ENCODE measurements around the gene ARHGEF4.

The ARHGEF4 gene

DNA sequence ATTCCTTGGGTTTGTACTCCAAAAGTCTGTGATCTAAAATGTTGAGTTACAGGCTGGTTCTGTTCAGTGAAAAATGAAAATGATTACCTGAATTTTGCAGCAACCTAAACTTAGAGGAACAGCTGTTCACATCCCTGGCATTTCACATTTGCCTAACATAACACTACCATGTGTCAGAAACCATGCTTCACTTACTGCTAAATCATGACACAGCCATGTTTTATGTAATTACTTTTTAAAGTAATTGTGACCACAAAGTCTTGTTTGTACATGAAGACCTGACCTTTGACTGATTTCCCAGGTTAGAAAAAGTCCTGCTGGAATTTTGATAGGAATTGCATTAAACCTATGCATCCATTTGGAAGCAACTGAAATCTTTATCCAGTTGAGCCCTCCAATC, 177.4 kb downstream of the ARHGEF4 start:
- DNase-seq (ENCODE audit: low read depth in 2 of 2), result no peak

DNA sequence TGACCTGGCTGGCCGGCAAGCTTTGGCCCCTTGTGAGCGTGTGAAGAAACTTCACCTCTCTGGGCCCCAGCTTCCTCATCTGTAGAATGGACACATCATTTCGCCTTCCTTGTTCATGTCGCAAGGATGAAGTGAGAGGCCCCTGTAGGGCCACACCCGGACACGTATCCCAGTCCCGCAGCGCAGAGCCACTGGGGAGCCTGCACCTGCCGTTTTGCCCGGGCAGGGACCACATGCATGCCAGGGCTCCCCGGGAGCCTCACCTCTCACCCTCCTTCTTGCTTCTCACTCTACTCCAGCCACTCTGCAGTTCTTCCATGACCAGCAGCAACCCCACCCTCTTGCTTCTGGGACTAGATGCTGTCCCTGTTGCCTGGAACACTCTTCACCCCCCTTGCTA, 179.1 kb downstream of the ARHGEF4 start:
- DNase-seq (ENCODE audit: low read depth in 2 of 2), result no peak

DNA sequence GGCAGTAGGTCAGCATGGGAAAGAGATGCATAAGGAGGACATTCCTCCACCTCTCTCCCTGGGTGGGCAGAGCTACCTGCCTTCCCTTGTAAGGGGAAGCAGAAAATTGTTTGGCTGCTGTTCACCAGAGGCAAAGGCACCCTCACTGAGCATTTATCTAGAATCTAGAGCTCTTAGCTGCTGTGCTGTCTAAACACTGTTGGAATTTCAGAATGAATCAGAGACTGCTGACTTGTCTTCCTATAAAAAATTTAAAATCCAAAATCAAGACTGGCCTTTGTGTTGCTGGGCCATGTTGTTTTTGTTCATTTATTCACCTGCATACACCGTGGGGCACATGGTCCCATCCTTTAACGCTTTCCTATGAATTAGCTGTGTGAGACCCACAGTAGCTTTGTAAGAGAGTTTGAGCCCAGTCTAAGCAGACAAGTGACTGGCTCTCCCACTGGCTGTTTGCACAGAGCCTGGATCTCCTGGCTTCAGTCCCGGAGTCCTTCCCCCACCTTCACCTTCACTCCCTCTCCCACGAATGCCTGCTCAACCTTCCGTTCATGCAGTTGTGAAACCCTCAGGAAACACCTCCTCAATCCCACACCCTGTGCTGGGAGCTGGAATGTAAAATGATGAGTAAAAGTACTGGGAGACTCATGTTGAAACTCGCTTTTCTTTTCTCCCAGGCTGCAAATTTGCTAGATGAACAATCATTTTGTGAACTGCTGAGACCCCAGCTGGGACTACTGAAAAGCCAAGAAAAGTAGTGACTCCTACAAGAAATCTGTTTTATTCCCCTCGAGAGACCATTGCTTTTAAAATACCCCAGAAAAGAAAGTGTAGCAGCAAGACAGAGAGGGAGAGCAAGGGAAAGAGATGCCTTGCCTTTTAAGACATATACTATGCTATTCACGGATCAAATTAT, 180.4 kb downstream of the ARHGEF4 start:
- DNase-seq (ENCODE audit: low read depth in 2 of 2), result no peak

DNA sequence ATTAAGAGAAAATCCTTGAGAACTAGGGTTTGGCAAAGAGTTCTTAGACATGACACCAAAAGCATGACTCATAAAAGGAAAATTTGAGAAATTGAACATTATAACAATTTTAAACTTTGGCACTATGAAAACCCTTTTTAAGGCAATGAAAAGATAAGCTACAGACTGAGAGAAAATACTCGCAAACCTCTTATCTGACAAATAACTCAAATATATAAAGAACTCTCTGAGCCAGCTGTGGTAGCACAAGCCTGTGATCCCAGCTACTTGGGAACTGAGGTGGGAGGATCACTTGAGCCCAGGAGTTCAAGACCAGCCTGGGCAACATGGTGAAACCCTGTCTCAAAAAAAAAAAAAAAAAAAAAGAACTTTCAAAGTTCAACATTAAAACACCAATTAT, 186.0 kb downstream of the ARHGEF4 start:
- no peak for DNase-seq (ENCODE audit: low read depth in 2 of 2)

DNA sequence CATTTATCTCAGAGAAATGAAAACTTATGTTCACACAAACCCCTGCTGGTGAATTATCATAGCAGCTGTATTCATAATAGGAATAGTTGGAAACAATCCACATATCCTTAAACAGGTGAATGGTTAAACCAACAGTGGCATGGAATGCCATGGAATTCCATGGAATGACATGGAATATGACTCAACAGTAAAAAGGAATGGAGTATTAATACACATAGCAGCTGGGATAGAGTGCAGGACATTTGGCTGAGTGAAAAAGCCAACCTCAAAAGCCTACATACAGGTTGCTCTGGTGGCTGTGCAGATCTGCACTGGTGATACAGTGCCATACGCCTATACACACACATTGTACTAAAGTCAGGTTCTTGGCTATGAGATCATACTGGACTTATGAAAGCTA, 187.0 kb downstream of the ARHGEF4 start:
- DNase-seq (ENCODE audit: low read depth in 2 of 2), result no peak

DNA sequence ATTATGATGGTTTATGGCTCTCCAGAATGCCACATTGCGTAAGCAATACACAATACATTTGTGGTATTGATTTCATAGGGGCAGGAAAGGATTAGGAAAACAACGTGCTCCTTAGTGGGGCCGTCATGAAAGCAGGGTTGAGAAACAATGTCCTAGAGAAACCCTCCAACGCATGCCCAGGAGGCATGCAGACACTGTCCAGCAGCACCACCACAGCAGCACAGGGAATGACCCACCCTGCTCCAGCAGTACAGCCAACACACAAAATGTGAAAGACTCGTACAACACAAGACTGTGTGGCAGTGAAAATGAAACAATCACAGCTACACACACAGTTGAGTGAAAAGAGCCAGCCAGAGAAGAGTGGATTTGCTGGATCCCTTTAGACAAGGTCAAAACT, 190.2 kb downstream of the ARHGEF4 start:
- no peak for DNase-seq (ENCODE audit: low read depth in 2 of 2)

DNA sequence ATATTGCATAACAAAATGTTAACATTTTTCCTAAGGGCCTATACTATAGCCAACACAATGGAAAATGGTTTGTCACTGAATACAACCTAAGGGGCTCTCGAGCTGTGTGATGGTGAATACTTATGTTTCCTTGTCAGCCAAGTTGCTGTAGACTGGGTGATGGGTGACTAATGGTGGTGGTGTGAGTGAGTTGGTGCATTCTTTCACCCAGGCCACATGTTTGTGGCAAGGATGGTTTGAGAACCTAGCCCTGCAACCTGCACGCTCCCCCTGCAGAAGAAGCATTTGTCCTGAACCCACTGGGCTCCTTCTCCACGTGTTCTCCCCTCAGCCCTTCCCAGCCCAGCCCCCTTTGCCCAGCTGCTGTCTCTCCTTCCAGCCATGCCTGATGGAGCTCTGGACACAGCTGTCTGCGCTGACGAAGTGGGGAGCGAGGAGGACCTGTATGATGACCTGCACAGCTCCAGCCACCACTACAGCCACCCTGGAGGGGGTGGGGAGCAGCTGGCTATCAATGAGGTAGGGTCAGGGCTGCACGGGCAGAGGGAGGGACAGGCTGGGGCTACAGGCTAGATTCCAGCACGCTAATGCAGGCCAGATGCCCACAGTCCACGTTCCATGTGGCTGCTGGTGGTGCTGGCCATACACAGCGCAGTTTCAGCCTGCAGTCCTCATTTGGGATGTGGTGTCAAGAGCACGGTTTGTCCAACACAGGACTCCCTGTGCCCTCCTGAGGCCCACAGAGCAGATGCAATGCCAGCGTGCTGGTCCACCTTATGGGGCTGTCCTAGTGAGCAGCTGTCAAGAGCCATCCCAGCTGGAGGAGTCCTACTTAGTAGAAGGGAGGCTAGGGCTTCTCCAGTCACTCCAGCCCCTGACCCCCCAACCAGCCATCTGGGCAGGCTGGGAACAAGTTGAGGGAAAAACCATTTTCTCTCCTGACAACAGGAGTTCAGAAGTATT, 191.1 kb downstream of the ARHGEF4 start:
- DNase-seq (ENCODE audit: low read depth in 2 of 2), result no peak

DNA sequence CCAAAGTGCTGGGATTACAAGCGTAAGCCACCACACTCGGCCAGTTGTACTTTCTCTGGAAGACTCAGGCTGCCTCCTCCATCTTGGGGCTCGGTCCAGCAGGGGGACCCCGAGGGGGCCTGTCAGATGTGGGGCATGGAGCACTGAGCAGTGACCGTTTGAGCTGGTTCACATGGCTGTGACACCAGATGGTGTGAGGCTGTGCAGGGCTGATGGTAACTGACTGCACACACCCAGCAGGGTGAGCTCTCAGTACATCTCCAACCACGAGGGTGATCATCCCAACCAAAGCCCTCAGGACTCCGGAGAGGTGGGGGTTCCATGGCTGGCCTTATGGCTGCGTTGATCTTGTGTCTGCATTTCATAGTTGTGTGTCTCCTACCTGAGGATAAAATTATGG, 193.1 kb downstream of the ARHGEF4 start:
- DNase-seq (ENCODE audit: low read depth in 2 of 2), result no peak

DNA sequence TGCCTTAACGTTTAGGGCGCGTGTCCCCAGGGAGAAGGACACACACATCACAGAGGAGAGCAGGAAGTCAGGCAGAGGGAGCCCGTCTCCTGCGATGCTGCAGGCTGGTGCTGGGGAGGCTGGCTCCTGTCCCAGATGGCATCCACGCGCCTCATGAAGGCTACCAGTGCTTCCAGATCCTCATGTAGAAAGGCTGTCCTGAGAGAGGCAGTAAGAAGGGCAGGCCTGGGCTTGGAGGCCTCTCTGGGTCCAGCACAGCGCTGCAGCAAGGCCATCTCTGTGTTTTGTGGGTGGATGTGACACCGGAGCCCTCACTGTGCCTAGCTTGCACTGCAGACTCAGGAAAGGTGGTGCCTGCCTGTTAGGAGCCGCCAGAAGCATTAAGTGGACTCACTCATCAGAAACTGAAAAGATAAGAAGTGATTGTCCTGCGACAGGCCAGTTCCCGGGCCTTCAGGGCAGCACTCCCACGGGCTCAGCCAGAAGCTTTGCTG, 193.8 kb downstream of the ARHGEF4 start:
- no peak for DNase-seq (ENCODE audit: low read depth in 2 of 2)

DNA sequence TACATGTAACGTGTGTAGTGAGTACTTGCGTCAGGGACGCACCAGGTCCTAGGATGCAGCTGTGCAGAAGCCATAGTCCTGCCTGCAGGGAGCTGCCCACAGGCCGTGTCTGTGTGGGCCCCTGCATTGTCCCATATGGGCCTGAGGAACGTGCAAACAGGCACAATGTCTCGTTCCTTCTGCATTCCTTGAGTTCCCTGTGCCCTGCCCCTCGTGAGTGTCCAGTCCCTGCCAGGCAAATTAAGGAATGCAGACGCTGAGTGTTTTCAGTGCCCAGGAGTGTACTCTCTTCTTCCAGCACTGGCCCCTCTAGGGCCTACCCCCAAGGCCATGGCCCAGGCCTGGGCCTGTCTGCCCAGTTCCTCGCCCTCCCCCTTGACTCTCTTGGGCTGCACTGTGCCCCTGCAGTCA, 194.7 kb downstream of the ARHGEF4 start:
- no peak for DNase-seq (ENCODE audit: low read depth in 2 of 2)

DNA sequence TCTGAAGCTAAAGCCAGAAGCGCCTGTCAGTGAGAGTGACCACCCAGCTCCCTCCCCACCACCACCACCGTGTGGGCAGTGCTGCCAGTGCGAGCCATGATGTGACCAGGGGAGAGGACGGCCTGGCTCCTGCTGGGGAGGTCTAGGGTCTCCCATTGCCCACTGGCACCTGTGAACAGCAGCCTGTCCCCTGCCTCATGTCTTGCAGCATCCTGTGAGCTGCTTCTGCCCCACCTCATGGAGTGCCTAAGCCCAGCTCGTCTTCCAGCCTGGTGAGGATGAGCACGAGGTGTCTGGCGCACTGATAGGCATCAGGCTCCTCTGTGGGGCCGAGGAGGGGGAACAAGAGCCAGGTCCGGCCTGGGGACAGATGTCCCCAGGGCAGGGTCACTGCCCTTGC, 195.2 kb downstream of the ARHGEF4 start:
- no peak for DNase-seq (ENCODE audit: low read depth in 2 of 2)

DNA sequence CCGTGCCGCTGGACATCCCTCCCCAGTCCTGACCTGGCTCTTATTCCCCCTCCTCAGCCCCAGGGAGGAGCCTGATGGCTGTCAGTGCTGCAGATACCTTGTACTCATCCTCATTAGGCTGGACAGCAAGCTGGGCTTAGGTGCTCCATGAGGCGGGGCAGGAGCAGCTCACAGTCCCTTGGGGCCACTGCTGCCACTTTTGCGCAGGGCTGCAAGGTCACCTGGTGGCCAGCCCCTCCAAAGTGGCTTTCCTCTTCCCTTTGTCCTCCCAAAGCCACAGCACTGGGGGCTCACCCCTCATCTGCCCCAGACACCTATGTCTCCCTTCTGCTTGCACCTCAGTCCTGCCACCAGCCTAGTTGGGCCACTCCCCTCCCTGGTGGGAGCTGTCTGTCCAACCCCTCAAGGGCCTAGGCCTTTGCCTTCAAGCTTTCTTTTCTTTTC, 195.7 kb downstream of the ARHGEF4 start:
- DNase-seq (ENCODE audit: low read depth in 2 of 2), result no peak

DNA sequence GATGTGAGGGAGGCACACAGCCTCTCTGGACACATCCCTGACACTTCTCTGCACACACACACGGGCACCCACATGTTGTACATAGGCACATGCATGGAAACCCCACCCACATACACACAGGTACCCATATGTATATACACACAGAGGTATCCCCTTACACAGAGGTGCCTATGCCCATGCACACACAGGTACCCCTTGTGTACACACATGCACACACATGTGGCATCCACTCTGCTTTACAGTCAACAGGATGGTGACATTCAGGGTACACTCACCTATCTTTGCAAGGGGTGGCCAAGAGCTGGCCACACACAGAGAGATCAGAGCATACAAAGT, 197.0 kb downstream of the ARHGEF4 start:
- no peak for DNase-seq (ENCODE audit: low read depth in 2 of 2)

DNA sequence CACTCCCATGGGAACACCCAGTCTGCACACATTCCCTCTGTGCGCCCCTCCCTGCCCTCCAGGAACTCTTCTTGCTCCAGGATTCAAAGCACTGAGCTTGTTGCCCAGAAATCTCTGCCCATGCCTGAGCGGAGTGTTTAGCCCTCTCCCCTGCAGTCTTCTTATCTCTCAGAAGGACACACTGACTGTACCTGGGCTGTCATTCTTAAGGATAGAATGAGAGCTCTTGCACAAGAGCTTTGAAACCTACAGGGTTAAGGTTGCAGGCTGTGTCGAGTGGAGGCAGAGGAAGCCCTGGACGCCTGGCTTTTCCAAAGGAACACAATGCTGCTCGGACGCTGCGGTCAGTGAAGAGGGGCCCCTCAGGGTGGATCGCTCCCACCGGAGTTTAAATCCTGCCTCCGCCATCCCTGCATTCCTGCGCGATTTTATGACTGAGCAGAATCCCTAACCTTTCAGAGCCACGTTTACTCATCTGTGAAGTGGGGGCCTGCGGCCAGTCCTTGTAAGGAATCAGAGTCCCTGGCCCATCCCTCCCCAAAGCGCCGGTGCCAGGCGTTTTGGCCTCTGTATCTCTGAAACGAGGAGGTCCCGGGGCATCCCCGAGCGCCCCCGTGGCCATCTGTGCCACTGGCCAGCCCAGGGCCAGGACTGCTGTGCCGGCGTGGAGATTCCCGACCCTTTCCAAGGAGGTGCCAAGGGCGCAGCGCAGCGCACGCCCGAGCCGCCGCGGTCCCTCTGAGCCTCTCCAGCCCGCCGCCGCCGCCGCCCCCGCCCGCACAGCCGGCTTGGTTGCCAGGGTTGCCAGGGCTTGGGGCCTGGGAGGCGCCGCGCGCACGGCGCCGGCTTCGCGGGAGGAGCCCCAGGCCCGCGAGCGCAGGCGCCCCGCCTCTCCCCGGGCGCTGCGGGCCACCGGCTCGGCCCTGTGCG, 197.7 kb downstream of the ARHGEF4 start:
- no peak for DNase-seq (ENCODE audit: low read depth in 2 of 2)

DNA sequence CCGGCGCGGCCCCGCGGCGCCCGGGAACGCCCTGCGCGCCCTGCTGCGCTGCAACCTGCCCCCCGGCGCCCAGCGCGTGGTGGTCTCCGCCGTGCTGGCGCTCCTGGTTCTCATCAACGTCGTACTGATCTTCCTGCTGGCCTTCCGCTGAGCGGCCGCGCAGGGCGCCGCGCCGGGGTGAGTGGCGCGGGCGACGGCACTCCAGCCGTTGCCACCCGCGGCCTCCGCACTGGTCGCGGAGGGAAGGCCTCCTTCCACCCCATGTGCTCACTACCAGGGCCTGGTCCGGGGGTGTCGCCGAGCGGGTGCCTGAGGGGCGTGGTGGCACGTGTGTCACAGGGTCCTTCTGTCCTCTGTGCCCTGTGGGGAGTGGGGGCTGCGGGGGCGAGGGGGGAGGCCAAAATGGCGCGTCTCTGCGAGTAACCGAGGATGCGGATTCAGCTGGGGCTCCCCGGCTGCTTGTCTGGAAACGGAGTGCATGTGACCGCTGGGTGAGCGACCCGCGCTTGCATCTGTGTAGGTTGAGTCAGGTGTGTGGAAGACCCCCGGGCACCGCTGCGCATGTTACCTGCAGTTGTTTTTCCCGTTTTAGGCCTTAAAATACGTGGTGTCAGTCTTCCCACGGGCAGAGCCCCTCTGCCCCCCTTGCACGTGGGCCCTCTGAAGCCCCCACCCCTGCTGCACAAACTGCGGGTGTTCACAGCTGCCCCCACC, 198.6 kb downstream of the ARHGEF4 start:
- DNase-seq (ENCODE audit: low read depth in 2 of 2), result no peak

DNA sequence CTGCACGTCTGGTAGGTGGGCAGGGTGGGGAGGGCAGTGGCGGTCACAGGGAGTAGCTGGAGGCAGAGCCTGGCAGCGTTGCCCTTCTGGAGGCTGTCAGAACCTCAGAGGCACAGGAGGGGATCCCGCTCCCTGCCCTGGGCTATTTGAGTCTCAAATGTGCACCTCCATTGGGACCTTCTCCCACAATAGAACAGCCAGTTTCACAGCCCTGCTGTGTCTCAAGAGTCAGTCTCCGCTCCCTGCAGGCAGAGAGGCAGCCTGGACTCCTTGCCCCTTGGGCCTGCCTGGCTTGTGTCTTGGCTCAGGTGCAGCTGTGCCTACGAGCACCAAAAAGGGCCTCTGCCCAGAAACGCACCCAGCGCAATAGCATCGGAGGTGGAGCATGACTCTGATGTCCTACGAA, 199.1 kb downstream of the ARHGEF4 start:
- DNase-seq (ENCODE audit: low read depth in 2 of 2), result no peak

DNA sequence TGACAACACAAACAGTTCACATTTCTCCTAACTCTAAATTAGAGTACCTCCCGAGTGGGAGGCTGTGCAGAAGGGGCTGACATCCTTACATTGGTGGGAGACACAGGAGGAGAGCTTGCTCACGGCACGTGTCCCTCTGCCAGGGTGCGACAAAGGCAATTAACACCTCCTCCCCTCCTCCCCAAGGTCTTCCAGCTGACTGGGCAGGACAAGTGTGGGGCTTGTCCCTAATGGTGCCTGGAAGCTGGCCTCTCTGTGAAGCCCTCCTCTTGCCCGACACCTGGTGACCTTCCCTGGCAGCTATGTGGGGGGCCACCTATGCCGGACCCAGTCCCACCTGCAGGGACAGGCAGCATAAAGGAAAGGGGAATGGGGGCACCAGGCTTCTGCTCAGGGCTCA, 199.6 kb downstream of the ARHGEF4 start:
- no peak for DNase-seq (ENCODE audit: low read depth in 2 of 2)

DNA sequence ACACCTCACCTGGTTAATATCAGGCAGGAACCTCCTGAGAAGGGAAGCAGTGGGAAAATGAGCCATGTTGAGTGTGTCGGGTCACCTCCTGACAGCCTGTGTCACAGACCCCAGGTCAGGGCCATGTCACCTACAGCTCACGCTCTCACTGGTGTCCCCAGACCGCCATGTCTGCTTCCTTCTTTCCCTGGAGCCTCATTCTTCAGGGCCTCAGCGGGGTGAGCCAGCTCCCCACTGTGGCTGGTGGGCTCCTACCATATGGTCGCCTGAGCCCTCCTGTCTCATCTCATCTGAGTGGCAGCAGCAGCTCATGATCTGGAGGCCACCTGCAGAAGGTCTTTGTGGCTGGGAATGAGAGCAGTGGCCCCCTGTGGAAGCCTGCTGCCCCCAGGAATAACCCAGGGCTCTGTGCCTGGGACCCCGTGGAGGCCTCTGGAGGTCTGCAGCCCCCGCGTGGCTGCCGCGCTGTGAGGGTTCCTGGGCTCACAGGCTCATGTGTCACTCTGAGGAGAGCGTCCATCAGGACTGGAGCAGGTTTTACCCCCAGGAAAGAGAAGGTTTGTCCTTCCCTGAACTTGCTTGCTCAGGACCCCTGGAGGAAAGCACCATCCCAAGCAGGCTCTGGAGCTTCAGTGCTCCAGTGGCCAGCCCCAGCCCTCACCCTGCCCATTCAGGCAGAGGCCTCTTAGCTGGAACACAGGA, 200.1 kb downstream of the ARHGEF4 start:
- no peak for DNase-seq (ENCODE audit: low read depth in 2 of 2)

DNA sequence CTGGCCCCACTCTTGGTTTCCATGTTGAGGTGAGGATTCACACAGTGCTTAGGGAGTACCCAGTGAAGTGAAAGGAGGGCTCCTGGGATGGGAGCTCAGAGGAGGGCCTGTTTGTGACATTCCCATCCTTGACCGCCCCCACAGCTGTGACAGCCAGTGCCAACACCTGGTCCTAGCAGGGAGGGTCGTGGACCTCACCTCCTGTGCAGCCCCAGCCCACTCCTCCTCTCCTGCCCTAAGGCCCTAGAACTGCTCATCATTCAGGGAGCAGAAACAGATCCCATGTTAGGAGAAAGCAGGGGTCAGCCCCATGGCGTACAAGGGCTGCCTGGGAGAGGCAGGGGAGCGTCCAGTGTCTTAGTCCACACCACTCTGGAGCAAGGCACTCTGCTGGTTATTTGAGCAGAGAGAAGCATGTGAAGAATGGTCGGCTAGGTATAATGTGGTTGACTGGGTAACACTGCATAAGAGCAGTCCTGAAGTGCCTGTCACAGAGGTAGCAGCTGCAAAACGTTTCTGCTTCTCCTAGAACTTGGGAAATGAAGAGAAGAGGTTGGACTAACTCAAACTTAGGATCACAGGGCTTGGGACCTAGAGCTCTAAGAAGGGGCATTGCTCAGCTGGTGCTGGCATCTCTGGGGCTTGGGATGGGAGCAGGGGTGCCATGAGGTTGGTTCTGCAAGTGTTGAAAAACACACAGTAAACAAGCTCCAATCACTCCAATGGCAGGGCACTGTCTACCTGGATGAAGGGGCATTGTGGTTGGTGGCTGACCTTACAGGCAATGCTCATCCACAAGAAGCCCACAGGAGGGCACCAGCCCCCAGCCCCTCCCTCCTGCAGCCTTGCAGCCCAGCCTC, 200.9 kb downstream of the ARHGEF4 start:
- no peak for DNase-seq (ENCODE audit: low read depth in 2 of 2)
